Spleen (tissue), 11 donors: ENCODE measurements around the gene SPACA6. TPM values are rescaled to one million over a fixed set of nuclear protein-coding genes. Genes with fewer than 3 reads are reported as not detected.
A peak's percentile ranks its signal among the peaks of the same experiment; 100 is the strongest.

ENCODE experiments used
- DNase-seq: peaks from one replicate; pipeline ENCODE4 v3.0.0-alpha.2; 2020
- H3K27ac ChIP-seq, 8 donors: fragments of 200-600 bp; sonication (generic) in 7 of 8; 1 replicate in 4 of 8; 2 replicates in 4 of 8; pipeline versions ENCODE4 v1.5.0 to v1.8.0; 2016 to 2021; ENCODE audit warnings: inconsistent platforms in 4 of 8, mild to moderate bottlenecking in 4 of 8, moderate library complexity in 1 of 8
- H3K27me3 ChIP-seq, 7 donors: fragments of 200-600 bp; sonication (generic) in 6 of 7; replicated peaks in 1 of 7; 1 replicate in 4 of 7; 2 replicates in 3 of 7; pipeline versions ENCODE4 v1.5.0 to v1.8.0; 2016 to 2021; ENCODE audit warnings: inconsistent platforms in 3 of 7, mild to moderate bottlenecking in 1 of 7
- H3K36me3 ChIP-seq, 6 donors: fragments of 200-600 bp; sonication (generic) in 5 of 6; 1 replicate in 4 of 6; 2 replicates in 2 of 6; pipeline versions ENCODE4 v1.5.0 to v1.8.0; 2016 to 2021; ENCODE audit warnings: inconsistent platforms in 2 of 6
- H3K4me1 ChIP-seq, 6 donors: fragments of 200-600 bp; sonication (generic) in 5 of 6; 1 replicate in 3 of 6; 2 replicates in 3 of 6; pipeline versions ENCODE4 v1.5.0 to v1.8.0; 2016 to 2021; ENCODE audit warnings: inconsistent platforms in 3 of 6
- H3K4me3 ChIP-seq, 8 donors: fragments of 200-600 bp; sonication (generic) in 7 of 8; 1 replicate in 4 of 8; 2 replicates in 4 of 8; pipeline versions ENCODE4 v1.5.0 to v1.8.0; 2016 to 2021; ENCODE audit warnings: inconsistent platforms in 4 of 8, mild to moderate bottlenecking in 4 of 8, moderate library complexity in 2 of 8
- H3K9me3 ChIP-seq, 8 donors: fragments of 200-600 bp; sonication (generic) in 7 of 8; 1 replicate in 4 of 8; 2 replicates in 4 of 8; pipeline versions ENCODE4 v1.5.0 to v1.8.0; 2016 to 2021; ENCODE audit warnings: inconsistent platforms in 4 of 8
- POLR2A ChIP-seq, 3 donors: fragments of 450-650 bp; IDR thresholded peaks; one replicate each; pipeline ENCODE4 v1.5.1; 2017; ENCODE audit warnings: antibody characterized with exemption in 3 of 3, mild to moderate bottlenecking in 1 of 3
- POLR2AphosphoS5 ChIP-seq, 3 donors: sonication (generic); formaldehyde crosslinking; IDR thresholded peaks; one replicate each; pipeline ENCODE4 v1.5.1; 2017; ENCODE audit warnings: antibody characterized with exemption in 3 of 3
- WGBS, 5 donors: extraction: QIAGEN DNeasy Blood & Tissue Kit in 3 of 5; methylation state at CpG; one replicate each; pipeline versions ENCODE4 v1.1.5 to v1.1.7; 2013 to 2018; 5-methylcytosine and 5-hydroxymethylcytosine counted together
- intact Hi-C: fragments of 100-400 bp; cut with DNase I; formaldehyde crosslinking; loops from one replicate; pipeline ENCODE4 v1.15.0; 2023; ENCODE audit warnings: low total_unique reads
- polyA plus RNA-seq, 3 donors: library from polyadenylated mRNA; stranded (reverse); fragments of 200-250 nt; gene quantifications; one replicate each; pipeline ENCODE4 v1.2.1, GENCODE V29; 2013
- total RNA-seq, 7 donors: library from RNA; depleted of rRNA in 3 of 7; stranded (reverse); fragments of >200 nt in 3 of 7; fragmentation: NEBNext Ultra II Directional in 4 of 7; extraction: Animal tissue kit (Norgen Biotek cat#: 25700) in 4 of 7; gene quantifications; one replicate each; pipeline versions ENCODE4 v1.1.0 to v1.2.1, GENCODE V29; 2016 to 2021
- TF ChIP-seq, protein P1 (sequence below), 11 experiments: fragments of 200-600 bp in 7 of 11; fragments of 450-650 bp in 4 of 11; sonication (generic) in 4 of 11; IDR thresholded peaks in 8 of 11; conservative IDR thresholded peaks in 3 of 11; 1 replicate in 7 of 11; 2 replicates in 4 of 11; pipeline versions ENCODE4 v1.4.0 to v1.8.0; 2016 to 2021; ENCODE audit warnings: antibody characterized with exemption in 11 of 11, inconsistent platforms in 4 of 11, mild to moderate bottlenecking in 1 of 11
- donor health status: healthy with polysubstance abuse.
- donor health status: DM: no; HTN: no; CAD: no; lungs with moderate emphysema.
- donor health status: DM: no; HTN: no; CAD: no.
- donor health status: Bipolar disorder and iron deficiency.
- donor health status: healthy.
- donor health status: DM: no; HTN: no; CAD: no.
- donor health status: DM: yes; HTN: yes; CAD: no.

The SPACA6 gene
- total and polyA plus RNA-seq, 10 donors: 9.6 to 44.2 (median 20.2) TPM

DNA sequence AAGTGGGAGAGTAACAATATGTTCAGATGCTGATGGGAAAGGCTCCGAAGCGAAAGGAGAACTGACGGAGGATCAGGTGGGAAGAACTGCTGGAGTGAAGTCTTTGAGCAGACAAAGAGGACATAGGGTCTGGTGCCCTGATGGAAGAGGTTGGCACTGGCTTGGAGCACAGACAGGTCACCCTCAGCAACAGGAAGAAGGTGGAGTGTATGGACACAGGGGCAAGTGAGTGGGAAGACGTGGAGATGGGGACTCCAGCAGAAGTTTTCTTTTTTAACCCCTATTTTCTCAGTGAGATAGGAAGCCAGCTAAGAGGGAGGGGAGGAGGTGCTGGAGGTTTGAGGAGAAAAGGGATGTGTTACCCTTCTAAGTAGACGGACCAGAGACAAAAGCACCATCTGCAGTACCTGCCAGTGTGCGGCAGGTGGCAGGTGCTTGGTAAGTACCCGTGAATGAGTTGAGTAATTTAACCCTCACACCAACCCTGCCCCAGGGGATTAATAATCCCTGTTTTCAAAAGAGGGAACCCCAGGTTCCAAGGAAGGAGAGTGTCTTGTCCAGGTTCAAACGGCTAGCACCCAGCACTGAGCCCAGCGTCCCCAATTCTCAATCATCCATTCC is 19.4 kb downstream of the SPACA6 start:
- 48 to 54% (median 49%) methylated on average over 9 of the region's 9 CpGs for WGBS, 5 donors
- intact Hi-C loops: no loop called here

DNA sequence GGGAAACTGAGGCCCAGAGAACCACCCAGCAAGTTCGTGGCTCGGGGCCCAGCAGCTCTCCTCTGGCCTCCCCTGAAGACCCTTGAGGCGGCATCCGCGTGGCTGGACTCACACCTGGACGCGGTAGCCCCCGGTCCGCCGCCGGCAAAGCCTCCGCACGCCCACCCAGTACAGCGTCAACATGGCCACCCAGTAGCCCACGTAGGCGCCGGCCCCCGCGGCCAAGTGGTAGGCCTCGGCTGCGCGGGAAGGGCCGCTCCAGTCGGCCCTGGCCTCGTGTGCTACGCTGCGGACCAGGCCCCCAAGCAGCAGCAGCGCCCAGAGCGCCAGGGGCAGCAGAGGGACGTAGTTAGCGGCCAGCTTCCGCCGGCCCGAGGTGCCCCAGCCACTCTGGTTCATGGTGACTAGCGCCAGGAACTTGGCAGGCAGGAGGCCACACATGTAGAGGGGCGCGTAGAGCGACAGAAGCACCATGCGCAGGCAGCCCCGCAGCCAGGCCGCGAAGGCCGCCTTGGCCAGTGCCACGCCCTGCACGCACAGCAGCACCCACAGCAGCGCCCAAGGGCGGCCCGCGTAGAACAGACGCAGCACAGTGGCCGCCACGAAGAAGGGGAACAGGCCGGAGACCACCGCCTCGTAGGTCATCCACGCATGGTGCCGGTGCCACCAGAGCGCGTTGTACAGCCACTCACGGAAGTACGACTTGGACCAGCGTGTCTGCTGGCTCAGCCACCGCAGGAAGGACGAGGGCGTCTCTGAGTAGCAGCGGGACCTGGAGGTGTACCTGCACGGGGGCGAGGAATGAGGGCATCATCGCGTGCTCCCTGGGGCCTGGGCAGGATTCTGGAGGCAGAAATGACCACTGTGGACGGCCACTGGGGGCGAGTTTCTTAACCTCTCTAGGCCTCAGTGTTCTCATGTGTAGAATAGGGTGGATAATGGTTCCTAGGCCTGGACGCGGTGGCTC is 20.5 kb downstream of the SPACA6 start:
- H3K36me3 ChIP-seq: no peaks in the 10 kb centered on the region
- H3K27me3 ChIP-seq: peaks cover 0 to 38% (median 1%) of the 10 kb centered on the region in 7 donors
- intact Hi-C loops: no loop called here
- no peak for DNase-seq
- no peak overlapping the region for H3K27ac ChIP-seq
- H3K4me3 ChIP-seq: no peak overlapping the region
- 93 to 97% (median 94%) methylated on average over 42 to 74 of the region's 74 CpGs for WGBS, 5 donors
- H3K9me3 ChIP-seq: no peaks in the 10 kb centered on the region
- H3K4me1 ChIP-seq: peaks cover 0 to 15% (median 0%) of the 10 kb centered on the region in 6 donors
- TF ChIP-seq POLR2A (IDR thresholded peaks at IDR 0.05) (no peak), POLR2AphosphoS5 (IDR thresholded peaks at IDR 0.05) (peak in 2 of 3 donors; percentile 40 to 71)

More for the DNA sequence above, 19.4 kb downstream of the SPACA6 start:
- Histone ChIP-seq H3K9me3 (no peaks in the 10 kb centered on the region), H3K27ac (no peak overlapping the region), H3K4me1 (peaks cover 0 to 15% (median 0%) of the 10 kb centered on the region in 6 donors), H3K36me3 (peaks cover 0 to 6% (median 0%) of the 10 kb centered on the region in 6 donors), H3K4me3 (no peak overlapping the region), H3K27me3 (peaks cover 0 to 28% (median 0%) of the 10 kb centered on the region in 7 donors)
- no peak for TF ChIP-seq POLR2A (IDR thresholded peaks at IDR 0.05)
- TF ChIP-seq, protein P1, sequence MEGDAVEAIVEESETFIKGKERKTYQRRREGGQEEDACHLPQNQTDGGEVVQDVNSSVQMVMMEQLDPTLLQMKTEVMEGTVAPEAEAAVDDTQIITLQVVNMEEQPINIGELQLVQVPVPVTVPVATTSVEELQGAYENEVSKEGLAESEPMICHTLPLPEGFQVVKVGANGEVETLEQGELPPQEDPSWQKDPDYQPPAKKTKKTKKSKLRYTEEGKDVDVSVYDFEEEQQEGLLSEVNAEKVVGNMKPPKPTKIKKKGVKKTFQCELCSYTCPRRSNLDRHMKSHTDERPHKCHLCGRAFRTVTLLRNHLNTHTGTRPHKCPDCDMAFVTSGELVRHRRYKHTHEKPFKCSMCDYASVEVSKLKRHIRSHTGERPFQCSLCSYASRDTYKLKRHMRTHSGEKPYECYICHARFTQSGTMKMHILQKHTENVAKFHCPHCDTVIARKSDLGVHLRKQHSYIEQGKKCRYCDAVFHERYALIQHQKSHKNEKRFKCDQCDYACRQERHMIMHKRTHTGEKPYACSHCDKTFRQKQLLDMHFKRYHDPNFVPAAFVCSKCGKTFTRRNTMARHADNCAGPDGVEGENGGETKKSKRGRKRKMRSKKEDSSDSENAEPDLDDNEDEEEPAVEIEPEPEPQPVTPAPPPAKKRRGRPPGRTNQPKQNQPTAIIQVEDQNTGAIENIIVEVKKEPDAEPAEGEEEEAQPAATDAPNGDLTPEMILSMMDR (IDR thresholded peaks at IDR 0.05 in 8 of 11, conservative IDR thresholded peaks at IDR 0.05 in 3 of 11): peak in 3 of 11 experiments; percentile 12 to 30 (median 29)
- no peak for DNase-seq

DNA sequence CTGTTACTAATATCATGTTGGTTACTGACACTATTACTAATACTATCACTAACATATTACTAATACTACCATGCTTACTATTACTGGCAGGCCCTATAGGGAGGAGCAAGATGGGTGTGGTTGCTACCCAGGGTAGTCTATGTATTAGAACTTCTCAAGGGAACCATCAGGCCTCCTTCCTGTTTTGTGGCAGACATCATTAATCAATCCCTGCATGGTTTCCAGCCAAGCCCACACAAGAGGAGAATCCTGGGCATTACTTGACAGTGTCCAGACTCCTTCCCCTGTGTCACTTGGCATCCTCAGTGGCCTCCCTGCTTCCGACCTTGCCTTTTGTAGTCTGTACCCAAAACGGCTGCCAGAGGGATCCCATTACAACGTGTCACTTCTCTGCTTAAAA is 21.7 kb downstream of the SPACA6 start:
- WGBS, 5 donors: 69 to 79% (median 73%) methylated on average over 3 of the region's 3 CpGs
- no peak for TF ChIP-seq POLR2A (IDR thresholded peaks at IDR 0.05)
- no peak for TF ChIP-seq POLR2AphosphoS5 (IDR thresholded peaks at IDR 0.05)
- TF ChIP-seq, protein P1 (IDR thresholded peaks at IDR 0.05 in 8 of 11, conservative IDR thresholded peaks at IDR 0.05 in 3 of 11): no peak

DNA sequence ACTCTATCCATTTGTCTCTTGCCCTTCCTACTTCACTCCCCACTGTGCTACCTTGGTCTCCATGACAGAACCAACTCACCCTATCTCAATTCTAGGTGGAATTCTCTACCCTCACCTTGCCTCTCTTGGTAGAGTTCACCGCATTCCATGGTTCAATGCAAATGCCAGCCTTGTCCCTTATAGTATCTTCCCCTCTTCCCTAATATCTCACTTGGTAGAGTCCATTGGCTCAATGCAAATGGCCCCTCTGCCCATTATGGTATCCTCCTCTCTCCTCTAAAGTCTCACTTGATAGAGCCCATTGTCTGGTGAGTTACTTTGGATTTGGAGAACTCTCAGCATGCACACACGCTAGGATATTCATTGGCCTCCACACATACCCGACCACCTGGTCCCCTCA is 22.7 kb downstream of the SPACA6 start:
- TF ChIP-seq, protein P1 (IDR thresholded peaks at IDR 0.05 in 8 of 11, conservative IDR thresholded peaks at IDR 0.05 in 3 of 11): no peak
- no peak for TF ChIP-seq POLR2A (IDR thresholded peaks at IDR 0.05)
- no peak for TF ChIP-seq POLR2AphosphoS5 (IDR thresholded peaks at IDR 0.05)
- H3K9me3 ChIP-seq: peaks cover 0 to 3% (median 0%) of the 10 kb centered on the region in 8 donors
- no peaks in the 10 kb centered on the region for H3K36me3 ChIP-seq
- H3K27ac ChIP-seq: no peak overlapping the region
- peaks cover 0 to 23% (median 10%) of the 10 kb centered on the region in 6 donors for H3K4me1 ChIP-seq
- peaks cover 0 to 61% (median 24%) of the 10 kb centered on the region in 7 donors for H3K27me3 ChIP-seq
- no peak overlapping the region for H3K4me3 ChIP-seq
- no peak for DNase-seq
- 87 to 95% (median 89%) methylated on average over 3 of the region's 3 CpGs for WGBS, 5 donors
- intact Hi-C loops: no loop called here

More for the DNA sequence above, 21.7 kb downstream of the SPACA6 start:
- peaks cover 0 to 51% (median 14%) of the 10 kb centered on the region in 7 donors for H3K27me3 ChIP-seq
- peaks cover 0 to 23% (median 8%) of the 10 kb centered on the region in 6 donors for H3K4me1 ChIP-seq
- no peak for DNase-seq
- H3K9me3 ChIP-seq: peaks cover 0 to 3% (median 0%) of the 10 kb centered on the region in 8 donors
- H3K27ac ChIP-seq: no peak overlapping the region
- intact Hi-C loops: no loop called here
- H3K4me3 ChIP-seq: no peak overlapping the region
- H3K36me3 ChIP-seq: no peaks in the 10 kb centered on the region
